DMS114 treated with DMSO at 0.1 percent for 48 hours (cell line): Measurements from ENCODE around the gene CASKIN1.
"Not testable (repeated sequence)": the region's sequence is repeated elsewhere in the genome, so short reads cannot be mapped to it uniquely, and the experiment has no call there.

ENCODE experiments used
- DNase-seq: peaks from one replicate; lab custom pipeline; 2025; ENCODE audit not compliant: unreplicated experiment; lab: John Stamatoyannopoulos, UW

The CASKIN1 gene

GRCh38 chr16:2142942-2143877 is 53.2 kb downstream of the CASKIN1 start:
- DNase-seq: no peak

- DNase-seq: peak; percentile 62
Measured at GRCh38 chr16:2135770-2136490, 60.5 kb downstream of the CASKIN1 start, which contains the start of gene PKD1. TSS of gene PKD1 (minus strand) at chr16:2135898. CDS start at chr16:2135689, 209 bp downstream.

- not testable (repeated sequence) for DNase-seq
Measured at GRCh38 chr16:2135071-2135470, 61.3 kb downstream of the CASKIN1 start.

- not testable (repeated sequence) for DNase-seq
Measured at GRCh38 chr16:2133797-2134196, 62.6 kb downstream of the CASKIN1 start.

- not testable (repeated sequence) for DNase-seq
Measured at GRCh38 chr16:2129890-2130447, 66.4 kb downstream of the CASKIN1 start.

GRCh38 chr16:2129251-2129650 is 67.2 kb downstream of the CASKIN1 start:
- DNase-seq: not testable (repeated sequence)

- DNase-seq: not testable (repeated sequence)
Measured at GRCh38 chr16:2127630-2128280, 68.7 kb downstream of the CASKIN1 start.
